GM21717 (cell line): ENCODE data around the gene ZSCAN23.
A peak's percentile ranks its signal among the peaks of the same experiment; 100 is the strongest.
"Not testable (repeated sequence)": the region's sequence is repeated elsewhere in the genome, so short reads cannot be mapped to it uniquely, and the experiment has no call there.

Experiments
- ATAC-seq: cut with Tn5 transposase; IDR thresholded peaks from one replicate; pipeline ENCODE4 v1.9.1; 2021; ENCODE audit warnings: mild to moderate bottlenecking, moderate library complexity; ENCODE audit not compliant: unreplicated experiment

The ZSCAN23 gene

GRCh38 chr6:28442586-28442985 is 705 bp downstream of the ZSCAN23 start:
- ATAC-seq, result no peak

DNA sequence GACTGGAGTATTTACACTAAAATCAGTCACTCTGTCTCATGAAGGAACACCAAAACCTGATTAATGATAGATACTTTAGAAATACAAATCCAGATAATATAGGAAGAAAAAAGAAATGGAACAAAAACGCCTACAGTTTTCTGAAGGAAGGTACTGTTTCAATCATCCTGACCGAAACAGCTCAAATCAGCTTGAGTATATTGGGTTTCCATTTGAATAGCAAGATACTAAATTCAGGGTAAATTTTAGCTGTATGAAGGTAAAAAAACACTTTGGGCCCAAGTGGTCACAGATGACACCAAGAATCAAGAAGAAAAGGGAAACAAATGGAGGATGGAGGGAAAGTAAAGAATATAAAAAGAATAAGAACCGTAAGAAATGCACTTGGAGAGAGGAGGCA is 6.9 kb downstream of the ZSCAN23 start:
- no peak for ATAC-seq

DNA sequence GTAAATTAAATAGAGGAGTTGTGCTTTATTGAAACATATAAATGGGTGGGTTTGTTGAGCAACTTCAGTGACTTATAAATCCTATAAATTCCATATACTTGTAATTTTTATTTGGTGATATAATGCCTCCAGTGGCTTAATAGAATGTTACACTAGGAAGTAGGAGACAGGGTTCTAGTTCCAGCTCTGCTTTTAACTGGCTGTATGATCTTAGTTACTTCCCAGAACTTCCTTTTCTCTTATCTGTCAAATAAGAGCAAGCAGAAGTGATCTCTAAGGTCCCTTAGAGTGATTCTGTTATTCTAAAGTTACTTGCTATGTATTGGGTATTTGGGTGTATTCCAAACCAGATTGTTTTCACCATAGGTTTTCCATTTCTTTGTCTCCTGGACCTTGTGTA is 10.2 kb downstream of the ZSCAN23 start:
- no peak for ATAC-seq

DNA sequence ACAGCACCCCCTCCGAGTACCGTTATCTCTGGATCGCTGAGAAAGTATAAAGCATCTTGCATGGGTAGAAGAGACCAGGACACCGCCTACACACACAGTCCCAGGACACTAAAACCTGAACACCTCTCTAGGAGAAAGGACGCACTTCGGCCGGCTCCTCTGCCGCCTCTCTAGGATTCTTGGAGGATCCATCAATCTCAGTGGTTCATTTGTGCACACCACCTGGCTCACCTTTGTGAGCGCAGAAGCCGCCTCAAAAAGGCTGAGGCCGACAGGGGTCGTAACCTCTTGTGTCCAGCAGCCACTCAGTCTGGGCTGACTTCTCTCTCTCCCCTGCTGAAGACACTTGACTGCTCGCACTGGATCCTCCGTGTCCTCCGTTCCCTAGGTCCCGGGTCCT is 13.5 kb downstream of the ZSCAN23 start:
- no peak for ATAC-seq

DNA sequence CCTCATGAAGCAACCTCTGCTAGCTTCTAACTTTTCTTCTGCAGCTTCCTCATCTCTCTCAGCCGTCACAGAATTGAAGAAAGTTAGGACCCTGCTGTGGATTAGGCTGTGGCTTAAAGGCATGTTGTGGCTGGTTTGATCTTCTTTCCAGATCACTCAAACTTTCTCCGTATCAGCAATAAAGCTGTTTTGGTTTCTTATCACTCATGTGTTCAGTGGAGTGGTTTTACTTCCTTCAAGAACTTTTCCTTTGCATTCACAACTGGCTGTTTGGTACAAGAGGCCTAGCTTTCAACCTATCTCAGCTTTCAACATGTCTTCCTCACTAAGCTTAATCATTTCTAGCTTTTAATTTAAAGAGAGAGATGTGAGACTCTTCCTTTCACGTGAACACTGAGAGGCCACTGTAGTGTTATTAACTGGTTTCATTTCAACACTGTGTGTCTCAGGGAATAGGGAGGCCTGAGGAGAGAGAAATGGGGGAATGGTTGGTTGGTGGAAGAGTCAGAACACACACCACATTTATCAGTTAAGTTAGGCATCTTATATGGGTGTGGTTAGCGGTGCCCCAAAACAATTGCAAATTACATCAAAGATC is 17.2 kb downstream of the ZSCAN23 start:
- no peak for ATAC-seq

- ATAC-seq, result no peak
Measured at GRCh38 chr6:28424163-28424562, 19.1 kb downstream of the ZSCAN23 start.

DNA sequence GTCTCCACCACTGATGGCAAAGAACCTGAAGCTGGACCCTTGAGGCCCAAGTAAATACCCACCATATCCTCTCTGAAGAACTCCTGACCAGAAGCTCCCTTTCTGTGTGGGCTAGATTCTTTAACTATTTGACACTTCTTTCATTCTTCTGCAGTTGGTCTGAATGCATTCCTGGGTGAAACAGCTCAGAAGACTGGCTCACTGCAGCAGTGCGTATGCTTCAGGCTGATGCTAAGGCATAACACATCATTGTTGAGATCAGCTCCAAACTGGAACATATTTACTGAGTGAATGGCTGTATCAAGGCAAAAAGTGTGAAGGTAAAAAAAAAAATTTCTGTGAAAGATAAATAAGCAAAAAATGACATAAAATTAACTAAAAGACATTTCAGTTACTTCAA is 19.7 kb downstream of the ZSCAN23 start:
- ATAC-seq, result no peak

GRCh38 chr6:28413681-28414080 is 29.6 kb downstream of the ZSCAN23 start:
- no peak for ATAC-seq

- no peak for ATAC-seq
Measured at GRCh38 chr6:28410767-28411166, 32.5 kb downstream of the ZSCAN23 start.

DNA sequence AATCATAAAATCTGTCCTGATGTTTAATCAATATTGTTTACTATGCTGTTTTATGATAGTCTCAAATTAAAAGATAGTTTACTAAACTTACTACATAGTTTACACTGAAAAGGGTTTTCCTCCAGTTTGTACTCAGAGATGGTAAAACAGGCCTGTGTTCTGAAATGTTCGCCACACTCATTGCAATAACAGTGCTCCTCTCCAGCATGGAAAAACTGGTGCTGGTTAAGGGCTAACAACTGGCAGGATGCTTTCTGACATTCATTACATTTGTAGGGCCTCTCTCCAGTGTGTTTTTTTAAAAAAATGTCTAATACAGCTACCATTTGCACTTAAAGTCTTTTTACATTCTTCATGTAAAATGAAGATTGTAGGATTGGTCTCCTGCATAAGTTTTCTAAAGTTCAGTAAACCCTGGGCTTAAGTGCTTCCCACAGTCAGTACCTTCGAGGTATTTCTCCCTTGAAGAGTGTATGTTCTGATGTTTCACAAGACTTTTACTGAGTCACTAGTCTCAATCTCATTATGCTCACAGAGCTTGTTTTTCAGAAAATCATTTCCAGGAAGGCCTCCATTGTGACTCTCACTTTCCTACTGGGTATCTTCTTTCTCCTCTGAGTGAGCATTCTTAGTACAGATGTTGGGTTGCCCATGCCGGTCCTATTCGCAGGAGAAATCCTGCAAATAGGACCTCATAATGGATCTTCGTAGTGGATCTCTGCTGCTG is 35.1 kb downstream of the ZSCAN23 start:
- no peak for ATAC-seq

DNA sequence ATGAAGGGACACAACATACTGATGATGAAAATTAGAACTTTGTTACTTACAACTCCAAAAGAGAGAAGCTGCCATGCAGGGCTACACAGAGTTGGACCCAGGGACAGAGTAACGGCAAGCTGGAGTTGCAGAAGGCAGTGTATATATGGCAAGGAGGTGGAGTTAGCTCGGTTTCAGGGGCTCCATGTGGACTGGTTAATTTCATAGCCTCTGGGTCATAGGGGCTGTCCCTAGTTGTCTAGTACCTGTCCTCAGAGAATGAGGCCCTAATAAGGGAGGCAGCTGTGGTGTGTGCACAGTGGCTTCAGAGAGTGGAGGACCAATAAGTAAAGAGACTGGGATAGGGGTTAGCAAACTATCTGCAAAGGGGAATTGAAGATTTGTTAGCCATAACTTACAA is 35.9 kb downstream of the ZSCAN23 start:
- no peak for ATAC-seq

DNA sequence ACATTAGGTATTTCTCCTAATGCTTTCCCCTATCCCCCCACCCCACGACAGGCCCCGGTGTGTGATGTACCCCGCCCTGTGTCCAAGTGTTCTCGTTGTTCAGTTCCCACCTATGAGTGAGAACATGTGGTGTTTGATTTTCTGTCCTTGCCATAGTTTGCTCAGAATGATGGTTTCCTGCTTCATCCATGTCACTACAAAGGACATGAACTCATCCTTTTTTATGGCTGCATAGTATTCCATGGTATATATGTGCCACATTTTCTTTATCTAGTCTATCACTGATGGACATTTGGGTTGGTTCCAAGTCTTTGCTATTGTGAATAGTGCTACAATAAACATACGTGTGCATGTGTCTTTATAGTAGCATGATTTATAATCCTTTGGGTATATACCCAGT is 39.4 kb downstream of the ZSCAN23 start:
- ATAC-seq, result not testable (repeated sequence)

GRCh38 chr6:28402197-28402596 is 41.1 kb downstream of the ZSCAN23 start:
- ATAC-seq, result no peak

DNA sequence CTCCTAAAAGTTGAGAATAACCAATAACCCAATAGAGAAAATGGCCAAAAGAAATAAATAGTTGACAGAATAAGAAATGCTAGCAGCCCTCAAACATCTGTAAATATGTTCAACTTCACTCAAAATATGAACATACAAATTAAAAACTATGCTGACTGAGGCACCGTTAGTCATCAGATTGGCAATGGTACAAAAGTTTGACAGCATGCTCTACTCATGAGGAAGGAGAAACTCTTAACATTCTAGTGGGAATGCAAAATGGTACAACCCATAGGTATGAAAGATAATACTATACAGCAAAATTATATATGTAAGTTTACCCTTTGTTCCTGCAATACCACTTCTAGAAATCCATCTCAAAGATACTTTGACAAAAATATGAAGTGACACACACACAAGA is 42.1 kb downstream of the ZSCAN23 start:
- no peak for ATAC-seq

- no peak for ATAC-seq
Measured at GRCh38 chr6:28400122-28400451, 43.2 kb downstream of the ZSCAN23 start.

- peak; percentile 89 for ATAC-seq
Measured at GRCh38 chr6:28399350-28400121, 43.8 kb downstream of the ZSCAN23 start, which contains the start of gene ZSCAN12. Gene ZSCAN12 (minus strand): TSS chr6:28399747. CDS start chr6:28398405, 1,342 bp downstream.

- ATAC-seq, result no peak
Measured at GRCh38 chr6:28395918-28396317, 47.4 kb downstream of the ZSCAN23 start.

DNA sequence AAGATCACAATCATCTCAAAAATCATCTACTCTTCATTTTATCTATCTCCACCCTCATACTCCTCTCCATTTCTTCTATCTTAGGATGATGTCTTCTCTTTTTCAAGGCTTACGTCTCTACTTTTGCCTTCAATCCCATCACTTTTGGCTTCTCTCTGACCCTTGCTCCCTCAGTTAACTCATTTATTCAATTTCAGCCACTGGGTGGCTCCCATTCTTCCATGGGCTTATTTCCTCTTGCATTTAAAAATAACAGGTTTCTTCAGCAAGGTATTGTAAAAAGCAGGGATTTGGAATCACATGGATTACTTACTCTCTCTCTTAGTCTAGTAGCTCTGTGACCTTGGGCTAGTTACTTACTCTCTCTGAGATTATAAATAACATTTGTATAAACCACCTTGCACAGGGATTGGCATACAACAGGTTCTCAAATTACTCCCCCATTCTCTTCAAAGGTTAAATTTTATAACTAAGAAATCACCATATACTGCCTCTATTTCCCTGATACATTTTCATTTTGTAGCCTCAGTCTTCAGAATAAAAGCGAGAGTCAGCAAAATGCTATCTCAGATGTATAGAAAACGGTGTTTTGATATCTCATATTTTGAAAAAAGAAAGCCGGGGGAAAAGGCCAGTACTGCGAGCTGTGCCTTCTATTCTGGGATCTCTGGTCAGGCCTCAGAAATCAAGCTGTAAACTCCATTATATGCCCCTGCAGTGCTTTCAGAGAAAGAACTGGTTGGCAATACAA is 49.2 kb downstream of the ZSCAN23 start:
- ATAC-seq, result no peak

GRCh38 chr6:28390688-28391087 is 52.6 kb downstream of the ZSCAN23 start:
- no peak for ATAC-seq

DNA sequence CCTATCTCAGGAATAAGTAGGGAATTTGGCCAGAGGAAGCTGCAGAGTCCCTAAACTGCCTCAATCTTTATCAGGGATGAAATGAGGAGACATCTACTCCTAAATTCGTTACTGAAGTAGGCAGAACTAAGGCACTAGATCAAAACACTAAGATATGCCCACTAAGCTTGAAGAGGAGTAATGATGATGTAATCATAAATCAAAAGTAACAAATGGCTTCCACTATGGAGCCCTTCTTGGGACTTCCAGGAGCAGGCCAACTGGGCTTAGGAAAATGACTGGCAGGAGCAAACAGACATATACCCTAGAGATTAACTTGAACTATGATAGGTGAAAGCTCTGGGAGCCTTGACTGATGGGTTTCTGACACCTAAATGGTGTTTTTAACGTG is 59.2 kb downstream of the ZSCAN23 start:
- ATAC-seq, result no peak
